ENCODE results near the gene FBXW8. TPM values are rescaled to one million over a fixed set of nuclear protein-coding genes. Genes with fewer than 3 reads are reported as not detected.

The FBXW8 gene, protein sequence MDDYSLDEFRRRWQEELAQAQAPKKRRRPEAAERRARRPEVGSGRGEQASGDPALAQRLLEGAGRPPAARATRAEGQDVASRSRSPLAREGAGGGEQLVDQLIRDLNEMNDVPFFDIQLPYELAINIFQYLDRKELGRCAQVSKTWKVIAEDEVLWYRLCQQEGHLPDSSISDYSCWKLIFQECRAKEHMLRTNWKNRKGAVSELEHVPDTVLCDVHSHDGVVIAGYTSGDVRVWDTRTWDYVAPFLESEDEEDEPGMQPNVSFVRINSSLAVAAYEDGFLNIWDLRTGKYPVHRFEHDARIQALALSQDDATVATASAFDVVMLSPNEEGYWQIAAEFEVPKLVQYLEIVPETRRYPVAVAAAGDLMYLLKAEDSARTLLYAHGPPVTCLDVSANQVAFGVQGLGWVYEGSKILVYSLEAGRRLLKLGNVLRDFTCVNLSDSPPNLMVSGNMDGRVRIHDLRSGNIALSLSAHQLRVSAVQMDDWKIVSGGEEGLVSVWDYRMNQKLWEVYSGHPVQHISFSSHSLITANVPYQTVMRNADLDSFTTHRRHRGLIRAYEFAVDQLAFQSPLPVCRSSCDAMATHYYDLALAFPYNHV
- 10 to 100 TPM in 2 of 4 donors, 1 to 10 TPM in 2; 7.8 to 29.9 (median 10.3) TPM for total RNA-seq

DNA sequence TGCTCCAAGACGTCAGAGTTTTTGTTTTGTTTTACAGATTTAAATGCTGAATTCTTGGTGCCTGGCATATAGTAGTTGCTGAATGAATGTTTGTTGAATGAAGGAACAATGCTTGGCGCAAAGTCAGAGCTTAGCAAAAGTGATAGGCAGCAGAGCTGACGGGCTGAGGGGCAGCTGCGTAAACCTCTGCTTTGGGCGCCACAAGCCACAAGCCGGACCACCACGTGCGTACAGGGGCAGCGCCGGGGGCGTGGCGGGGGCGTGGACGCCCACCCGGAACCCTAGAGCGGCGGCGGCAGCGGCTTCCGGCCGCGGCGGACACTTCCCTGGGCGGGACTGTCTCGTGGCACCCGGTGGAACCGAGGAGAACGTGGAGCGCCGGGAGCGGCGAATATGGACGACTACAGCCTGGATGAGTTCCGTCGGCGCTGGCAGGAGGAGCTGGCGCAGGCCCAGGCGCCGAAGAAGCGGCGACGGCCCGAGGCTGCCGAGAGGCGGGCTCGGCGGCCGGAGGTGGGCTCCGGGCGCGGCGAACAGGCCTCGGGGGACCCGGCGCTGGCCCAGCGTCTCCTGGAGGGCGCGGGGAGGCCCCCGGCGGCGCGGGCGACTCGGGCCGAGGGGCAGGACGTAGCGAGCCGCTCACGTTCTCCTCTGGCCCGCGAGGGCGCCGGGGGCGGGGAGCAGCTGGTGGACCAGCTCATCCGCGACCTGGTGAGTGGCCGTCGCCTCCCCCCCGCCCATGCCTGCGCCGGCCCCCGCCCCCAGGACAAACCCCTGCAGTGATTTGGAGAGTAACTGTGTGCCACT lies at the start of gene FBXW8:
Gene FBXW8 (plus strand): TSS at position 306 of the 807 bp plus-strand sequence. CDS start 88 bp downstream, at position 394.
- no peaks in the 10 kb centered on the region for H3K9me3 ChIP-seq
- H3K4me3 ChIP-seq: peak within 1 kb of the TSS; percentile 58 to 97 (median 88)
- intact Hi-C loops (cut with DNase I; ENCODE audit: low total_unique reads) (no loop called here), in situ Hi-C loops (cut with MboI; ENCODE audit: low pct_ligation_motif_present in 1 of 4, low pct_unique_long_range_greater_than_20kb in 1 of 4, low sequenced_read_pairs in 3 of 4) (no loop called here)
- 0 to 17% methylated on average over 2 to 39 of the region's 82 CpGs for WGBS, 2 donors (ENCODE audit: low coverage in 1 of 2)
- TF ChIP-seq POLR2AphosphoS5 (IDR thresholded peaks at IDR 0.05) (peak in 1 of 3 donors; percentile 29), EP300 (IDR thresholded peaks at IDR 0.05; ENCODE audit: low read depth) (no peak)
- TF ChIP-seq, protein P1, sequence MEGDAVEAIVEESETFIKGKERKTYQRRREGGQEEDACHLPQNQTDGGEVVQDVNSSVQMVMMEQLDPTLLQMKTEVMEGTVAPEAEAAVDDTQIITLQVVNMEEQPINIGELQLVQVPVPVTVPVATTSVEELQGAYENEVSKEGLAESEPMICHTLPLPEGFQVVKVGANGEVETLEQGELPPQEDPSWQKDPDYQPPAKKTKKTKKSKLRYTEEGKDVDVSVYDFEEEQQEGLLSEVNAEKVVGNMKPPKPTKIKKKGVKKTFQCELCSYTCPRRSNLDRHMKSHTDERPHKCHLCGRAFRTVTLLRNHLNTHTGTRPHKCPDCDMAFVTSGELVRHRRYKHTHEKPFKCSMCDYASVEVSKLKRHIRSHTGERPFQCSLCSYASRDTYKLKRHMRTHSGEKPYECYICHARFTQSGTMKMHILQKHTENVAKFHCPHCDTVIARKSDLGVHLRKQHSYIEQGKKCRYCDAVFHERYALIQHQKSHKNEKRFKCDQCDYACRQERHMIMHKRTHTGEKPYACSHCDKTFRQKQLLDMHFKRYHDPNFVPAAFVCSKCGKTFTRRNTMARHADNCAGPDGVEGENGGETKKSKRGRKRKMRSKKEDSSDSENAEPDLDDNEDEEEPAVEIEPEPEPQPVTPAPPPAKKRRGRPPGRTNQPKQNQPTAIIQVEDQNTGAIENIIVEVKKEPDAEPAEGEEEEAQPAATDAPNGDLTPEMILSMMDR (IDR thresholded peaks at IDR 0.05): no peak
- no peaks in the 10 kb centered on the region for H3K27me3 ChIP-seq
- H3K36me3 ChIP-seq: no peaks in the 10 kb centered on the region
- H3K4me1 ChIP-seq: peaks cover 3 to 11% (median 7%) of the 10 kb centered on the region in 4 donors
- DNase-seq: peak; percentile 73
- H3K27ac ChIP-seq: peak within 1 kb of the TSS; percentile 81 to 88 (median 85)

DNA sequence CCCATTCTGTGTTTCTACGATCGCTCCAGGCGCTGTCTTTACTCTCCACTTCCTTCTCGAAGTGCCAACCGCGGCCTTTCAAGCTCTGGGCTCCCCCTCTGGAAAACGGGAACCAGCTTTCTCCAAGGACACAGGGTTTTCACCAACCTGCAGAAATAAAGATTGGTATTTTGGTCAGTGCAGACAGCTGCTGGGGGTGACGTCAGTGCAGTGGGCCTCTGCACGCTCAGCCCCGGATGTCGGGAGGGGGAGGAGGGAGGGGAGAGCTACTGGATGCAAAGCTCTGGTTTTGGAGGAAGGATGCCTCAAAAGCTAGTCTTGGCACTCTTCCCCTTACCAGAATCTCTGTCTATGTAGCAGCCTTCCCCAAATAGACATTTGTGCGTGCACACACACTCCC lies 49.4 kb upstream of the FBXW8 start:
- intact Hi-C loops (cut with DNase I; ENCODE audit: low total_unique reads): no loop called here
- H3K27ac ChIP-seq: no peak overlapping the region
- H3K9me3 ChIP-seq: no peaks in the 10 kb centered on the region
- peaks cover 13% of the 10 kb centered on the region for H3K27me3 ChIP-seq
- peaks cover 0 to 18% (median 6%) of the 10 kb centered on the region in 4 donors for H3K4me1 ChIP-seq
- 40 to 46% methylated on average over 1 to 12 of the region's 12 CpGs for WGBS, 2 donors (ENCODE audit: low coverage in 1 of 2)
- no peak overlapping the region for H3K4me3 ChIP-seq
- TF ChIP-seq, protein P1 (IDR thresholded peaks at IDR 0.05): no peak
- no peak for TF ChIP-seq POLR2A (IDR thresholded peaks at IDR 0.05)
- TF ChIP-seq EP300 (IDR thresholded peaks at IDR 0.05; ENCODE audit: low read depth): no peak
- TF ChIP-seq POLR2AphosphoS5 (IDR thresholded peaks at IDR 0.05): no peak
- peak; percentile 21 for DNase-seq
- in situ Hi-C loops (cut with MboI; ENCODE audit: low pct_ligation_motif_present in 1 of 4, low pct_unique_long_range_greater_than_20kb in 1 of 4, low sequenced_read_pairs in 3 of 4): no loop called here
- H3K36me3 ChIP-seq: no peaks in the 10 kb centered on the region

DNA sequence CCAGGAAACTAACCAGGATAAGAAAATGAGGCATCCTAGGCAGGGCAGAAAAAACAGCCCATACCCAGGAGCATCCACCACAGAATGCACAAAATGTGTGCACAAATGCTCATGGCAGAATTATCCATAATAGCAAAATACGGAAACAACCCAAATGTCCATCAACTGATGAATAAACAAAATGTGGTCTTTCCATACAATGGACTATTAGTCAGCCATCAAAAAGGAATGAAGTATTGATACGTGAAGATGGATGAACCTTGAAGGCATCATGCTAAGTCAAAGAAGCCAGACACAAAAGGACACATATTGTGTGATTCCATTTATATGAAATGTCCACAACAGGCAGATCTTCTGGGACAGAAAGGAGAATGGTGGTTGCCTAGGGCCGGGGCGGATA lies 48.6 kb upstream of the FBXW8 start:
- in situ Hi-C loops (cut with MboI; ENCODE audit: low pct_ligation_motif_present in 1 of 4, low pct_unique_long_range_greater_than_20kb in 1 of 4, low sequenced_read_pairs in 3 of 4) (no loop called here), intact Hi-C loops (cut with DNase I; ENCODE audit: low total_unique reads) (no loop called here)
- Histone ChIP-seq H3K27me3 (peaks cover 7% of the 10 kb centered on the region), H3K4me3 (no peak overlapping the region), H3K9me3 (no peaks in the 10 kb centered on the region), H3K4me1 (peaks cover 0 to 12% (median 1%) of the 10 kb centered on the region in 4 donors), H3K27ac (no peak overlapping the region), H3K36me3 (no peaks in the 10 kb centered on the region)
- 95 to 100% methylated on average over 4 of the region's 4 CpGs for WGBS, 2 donors (ENCODE audit: low coverage in 1 of 2)
- no peak for TF ChIP-seq POLR2AphosphoS5 (IDR thresholded peaks at IDR 0.05)
- no peak for TF ChIP-seq POLR2A (IDR thresholded peaks at IDR 0.05)
- TF ChIP-seq, protein P1 (IDR thresholded peaks at IDR 0.05): no peak
- no peak for TF ChIP-seq EP300 (IDR thresholded peaks at IDR 0.05; ENCODE audit: low read depth)
- no peak for DNase-seq

GRCh38 chr12:116863275-116863767 lies 47.4 kb upstream of the FBXW8 start:
- Histone ChIP-seq H3K4me3 (no peak overlapping the region), H3K9me3 (no peaks in the 10 kb centered on the region), H3K4me1 (peaks cover 0 to 8% (median 0%) of the 10 kb centered on the region in 4 donors), H3K36me3 (no peaks in the 10 kb centered on the region), H3K27ac (no peak overlapping the region), H3K27me3 (no peaks in the 10 kb centered on the region)
- peak; percentile 49 for DNase-seq
- WGBS, 2 donors (ENCODE audit: low coverage in 1 of 2): 11 to 48% methylated on average over 1 to 6 of the region's 6 CpGs
- in situ Hi-C loops (cut with MboI; ENCODE audit: low pct_ligation_motif_present in 1 of 4, low pct_unique_long_range_greater_than_20kb in 1 of 4, low sequenced_read_pairs in 3 of 4) (no loop called here), intact Hi-C loops (cut with DNase I; ENCODE audit: low total_unique reads) (no loop called here)
- TF ChIP-seq EP300 (IDR thresholded peaks at IDR 0.05; ENCODE audit: low read depth) (no peak), POLR2A (IDR thresholded peaks at IDR 0.05) (no peak), POLR2AphosphoS5 (IDR thresholded peaks at IDR 0.05) (no peak)
- TF ChIP-seq, protein P1 (IDR thresholded peaks at IDR 0.05): peak; percentile 36 to 59 (median 51)

Data from transverse colon (tissue), 4 donors.